Activated CD4-positive, alpha-beta T cell treated with anti-CD3 and anti-CD28 coated beads, Interleukin-2, amount 10 ng/mL, durations not matched to agents 24 days and 14 days (primary cell): ENCODE data around the gene RDX. TPM values are rescaled to one million over a fixed set of nuclear protein-coding genes. Genes with fewer than 3 reads are reported as not detected.
A peak's percentile ranks its signal among the peaks of the same experiment; 100 is the strongest.
"Not testable (repeated sequence)": the region's sequence is repeated elsewhere in the genome, so short reads cannot be mapped to it uniquely, and the experiment has no call there.

Experiments used
- DNase-seq: peaks from one replicate; pipeline ENCODE4 v3.0.0; 2022
- H3K27ac Mint-ChIP-seq: one replicate; pipeline ENCODE4 v1.8.0; 2022; ENCODE audit warnings: mild to moderate bottlenecking, mixed read lengths
- H3K27me3 Mint-ChIP-seq: one replicate; pipeline ENCODE4 v1.8.0; 2022; ENCODE audit warnings: mixed read lengths
- H3K36me3 Mint-ChIP-seq: one replicate; pipeline ENCODE4 v1.8.0; 2022; ENCODE audit warnings: low read depth, mild to moderate bottlenecking, mixed read lengths
- H3K4me1 Mint-ChIP-seq: one replicate; pipeline ENCODE4 v1.8.0; 2021; ENCODE audit warnings: mixed read lengths
- H3K4me3 Mint-ChIP-seq: one replicate; pipeline ENCODE4 v1.8.0; 2022; ENCODE audit warnings: mild to moderate bottlenecking, moderate library complexity, mixed read lengths
- H3K9me3 Mint-ChIP-seq: one replicate; pipeline ENCODE4 v1.8.0; 2021; ENCODE audit warnings: mixed read lengths
- intact Hi-C: fragments of 100-400 bp; cut with micrococcal nuclease; formaldehyde crosslinking; loops from one replicate; pipeline ENCODE4 v1.15.1; 2023
- total RNA-seq: library from RNA; stranded (reverse); gene quantifications from 2 replicates; pipeline ENCODE4 v1.2.3, GENCODE V29; 2022

Gene RDX
- total RNA-seq, 1 donor from 2014 or later = 88.4 TPM

DNA sequence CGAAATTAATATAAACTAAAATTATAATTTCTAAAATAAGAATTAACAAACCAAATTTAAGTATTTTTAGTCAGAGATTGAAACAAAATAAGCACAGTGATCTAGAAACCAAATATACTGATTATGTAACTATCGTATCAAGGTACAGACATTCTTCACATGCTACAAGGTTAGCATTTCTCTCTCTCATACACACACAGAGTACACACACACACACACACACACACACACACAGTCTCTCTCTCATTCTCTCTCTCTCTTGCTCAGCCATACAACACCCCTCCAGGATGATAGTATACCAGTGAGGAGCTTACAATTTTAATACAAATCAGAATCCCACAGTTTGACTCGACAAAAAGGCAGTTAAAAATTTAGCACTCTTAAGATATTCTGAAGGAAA, 66.0 kb downstream of the RDX start:
- intact Hi-C loops = no loop called here
- Mint-ChIP-seq H3K9me3 (no peaks in the 10 kb centered on the region), H3K4me3 (no peak overlapping the region), H3K27me3 (no peaks in the 10 kb centered on the region), H3K4me1 (peaks cover 2% of the 10 kb centered on the region), H3K27ac (no peak overlapping the region), H3K36me3 (peaks cover 64% of the 10 kb centered on the region)
- DNase-seq = no peak

DNA sequence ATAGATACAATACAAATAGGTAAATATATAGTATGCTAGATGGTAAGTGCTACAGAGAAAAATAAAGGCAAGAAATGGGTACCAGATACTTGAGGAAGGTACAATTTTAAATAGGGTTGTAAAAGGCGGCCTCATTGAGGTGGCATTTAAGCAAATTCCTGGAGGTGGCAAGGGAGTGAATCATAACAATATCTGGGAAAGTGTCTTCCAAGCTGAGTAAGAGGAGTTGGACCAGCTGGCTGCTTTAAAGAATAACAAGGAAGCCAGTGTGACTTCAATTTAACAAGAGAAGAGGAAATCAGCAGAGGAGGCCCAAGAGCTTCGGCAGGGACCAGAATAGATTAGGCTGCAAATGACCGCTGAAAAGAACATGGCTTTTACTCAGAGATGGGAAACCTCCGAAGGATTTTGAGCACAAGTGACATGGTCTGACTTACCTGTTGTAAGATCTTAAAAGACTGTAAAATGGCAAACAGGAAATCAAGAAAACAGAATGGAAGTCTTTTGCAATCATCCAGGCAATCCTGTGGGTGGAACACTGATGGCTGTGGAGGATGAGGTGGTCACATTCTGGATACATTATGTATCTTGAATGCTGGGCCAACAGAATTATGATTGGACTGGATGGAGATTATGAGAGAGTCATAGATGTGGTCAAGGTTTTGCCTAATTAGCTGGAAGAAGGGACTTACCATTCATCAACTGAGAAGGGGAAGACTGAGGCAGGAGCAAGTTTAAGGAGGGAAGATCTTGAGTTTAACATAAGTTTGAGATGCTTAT, 77.2 kb downstream of the RDX start:
- H3K27ac Mint-ChIP-seq = no peak overlapping the region
- no peak overlapping the region for H3K4me3 Mint-ChIP-seq
- H3K36me3 Mint-ChIP-seq = peaks cover 17% of the 10 kb centered on the region
- H3K4me1 Mint-ChIP-seq = peaks cover 3% of the 10 kb centered on the region
- H3K9me3 Mint-ChIP-seq = peaks cover 8% of the 10 kb centered on the region
- intact Hi-C loops = no loop called here
- DNase-seq = no peak
- H3K27me3 Mint-ChIP-seq = no peaks in the 10 kb centered on the region

DNA sequence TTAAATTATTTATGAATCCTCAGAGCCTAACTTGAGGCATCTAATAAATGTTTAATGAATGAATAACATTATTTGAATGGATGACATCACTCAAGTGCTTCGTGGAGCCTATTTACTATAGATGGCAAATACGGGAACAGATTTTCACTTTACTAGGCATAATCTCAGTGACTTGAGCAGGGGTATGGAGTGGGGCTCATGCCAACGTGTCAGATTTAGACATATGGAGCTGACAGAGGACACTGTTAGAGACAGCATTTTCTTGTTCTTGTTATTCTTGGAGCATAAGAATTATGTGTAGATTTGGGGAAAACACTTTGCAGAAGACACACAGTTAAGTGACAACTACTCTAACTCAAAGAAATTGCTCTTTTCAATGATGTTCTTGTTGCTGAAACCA, 78.5 kb downstream of the RDX start:
- Mint-ChIP-seq H3K27me3 (no peaks in the 10 kb centered on the region), H3K9me3 (peaks cover 8% of the 10 kb centered on the region), H3K36me3 (peaks cover 13% of the 10 kb centered on the region), H3K4me3 (no peak overlapping the region), H3K27ac (no peak overlapping the region), H3K4me1 (peaks cover 3% of the 10 kb centered on the region)
- intact Hi-C loops = no loop called here
- no peak for DNase-seq

DNA sequence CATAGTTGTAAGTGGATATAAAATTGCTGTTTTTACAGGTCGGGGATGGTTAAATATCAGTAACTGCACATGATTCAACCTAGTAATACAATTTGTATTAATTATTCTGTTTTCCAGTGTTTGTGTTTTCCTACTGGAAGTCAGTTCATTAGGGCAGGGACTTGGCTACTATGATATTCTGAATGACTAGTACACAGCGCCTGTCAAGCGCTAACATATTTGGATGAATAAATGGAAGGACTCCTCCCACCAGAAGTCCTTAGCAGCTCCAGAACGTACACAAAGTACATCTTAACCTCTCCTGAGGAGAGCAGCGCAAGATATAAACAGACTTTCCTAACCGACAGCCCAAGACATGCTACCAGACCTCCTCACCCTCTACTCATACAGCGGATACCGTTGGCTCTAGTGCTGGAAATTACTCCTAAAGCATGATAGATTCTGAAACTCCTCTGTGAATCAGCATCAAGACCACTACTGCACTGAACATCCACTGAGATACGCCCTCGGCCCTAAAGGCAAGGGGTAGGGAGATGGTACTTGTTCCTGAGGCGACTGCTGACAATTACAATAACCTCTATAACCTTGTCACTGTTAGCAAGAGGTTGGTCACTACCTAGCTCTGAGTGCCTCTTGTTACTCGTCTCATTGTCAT, 79.1 kb downstream of the RDX start:
- Mint-ChIP-seq H3K9me3 (peaks cover 8% of the 10 kb centered on the region), H3K27me3 (no peaks in the 10 kb centered on the region), H3K4me3 (no peak overlapping the region), H3K4me1 (peaks cover 3% of the 10 kb centered on the region), H3K36me3 (peaks cover 13% of the 10 kb centered on the region), H3K27ac (no peak overlapping the region)
- no peak for DNase-seq
- intact Hi-C loops = no loop called here

DNA sequence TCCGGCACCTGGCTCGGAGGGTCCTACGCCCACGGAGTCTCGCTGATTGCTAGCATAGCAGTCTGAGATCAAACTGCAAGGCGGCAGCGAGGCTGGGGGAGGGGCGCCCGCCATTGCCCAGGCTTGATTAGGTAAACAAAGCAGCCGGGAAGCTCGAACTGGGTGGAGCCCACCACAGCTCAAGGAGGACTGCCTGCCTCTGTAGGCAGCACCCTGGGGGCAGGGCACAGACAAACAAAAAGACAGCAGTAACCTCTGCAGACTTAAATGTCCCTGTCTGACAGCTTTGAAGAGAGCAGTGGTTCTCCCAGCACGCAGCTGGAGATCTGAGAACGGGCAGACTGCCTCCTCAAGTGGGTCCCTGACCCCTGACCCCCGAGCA, 87.1 kb downstream of the RDX start:
- not testable (repeated sequence) for H3K9me3 Mint-ChIP-seq, H3K27ac Mint-ChIP-seq, H3K4me1 Mint-ChIP-seq, H3K36me3 Mint-ChIP-seq, H3K27me3 Mint-ChIP-seq
- H3K4me3 Mint-ChIP-seq = peak overlapping the region; percentile 76
- intact Hi-C loops = loop anchor here (5.0 kb wide), 1 partner anchor 38 kb away; no protein-coding TSS in a partner anchor
- peak; percentile 66 for DNase-seq

DNA sequence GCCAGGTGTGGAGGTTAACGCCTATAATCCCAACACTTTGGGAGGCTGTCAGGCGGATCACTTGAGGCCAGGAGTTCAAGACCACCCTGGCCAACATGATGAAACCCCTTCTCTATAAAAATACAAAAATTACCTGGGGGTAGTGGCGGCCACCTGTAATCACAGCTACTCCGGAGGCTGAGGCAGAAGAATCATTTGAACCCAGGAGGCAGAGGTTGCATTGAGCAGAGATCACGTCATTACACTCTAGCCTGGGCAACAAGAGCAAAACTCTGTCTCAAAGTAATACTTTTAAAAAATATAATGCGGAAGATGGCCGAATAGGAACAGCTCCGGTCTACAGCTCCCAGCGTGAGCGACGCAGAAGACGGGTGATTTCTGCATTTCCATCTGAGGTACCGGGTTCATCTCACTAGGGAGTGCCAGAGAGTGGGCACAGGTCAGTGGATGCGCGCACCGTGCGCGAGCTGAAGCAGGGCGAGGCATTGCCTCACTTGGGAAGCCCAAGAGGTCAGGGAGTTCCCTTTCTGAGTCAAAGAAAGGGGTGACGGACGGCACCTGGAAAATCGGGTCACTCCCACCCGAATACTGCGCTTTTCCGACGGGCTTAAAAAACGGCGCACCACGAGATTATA, 87.6 kb downstream of the RDX start:
- intact Hi-C loops = loop anchor here (5.0 kb wide), 1 partner anchor 39 kb away; no protein-coding TSS in a partner anchor
- H3K9me3 Mint-ChIP-seq, H3K27me3 Mint-ChIP-seq, H3K36me3 Mint-ChIP-seq, H3K4me1 Mint-ChIP-seq: not testable (repeated sequence)
- peak overlapping the region; percentile 76 for H3K4me3 Mint-ChIP-seq
- peak overlapping the region; percentile 58 for H3K27ac Mint-ChIP-seq
- peak; percentile 72 for DNase-seq

DNA sequence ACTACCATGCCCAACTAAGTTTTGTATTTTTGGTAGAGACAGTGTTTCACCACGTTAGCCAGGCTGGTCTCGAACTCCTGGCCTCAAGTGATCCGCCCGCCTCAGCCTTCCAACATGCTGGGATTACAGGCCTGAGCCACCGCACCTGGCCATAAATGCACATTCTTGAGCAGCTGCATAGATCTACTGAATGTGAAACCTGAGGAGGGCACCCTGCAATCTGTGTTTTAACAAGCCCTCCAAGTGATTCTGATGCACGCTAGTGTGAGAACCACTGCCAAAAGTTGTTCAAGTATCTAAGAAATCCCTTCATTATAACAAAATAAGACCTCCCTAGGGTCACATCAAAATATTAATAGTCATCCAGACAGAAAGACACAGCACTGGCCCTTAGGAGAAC, 89.3 kb downstream of the RDX start:
- intact Hi-C loops = loop anchor here (5.0 kb wide), 1 partner anchor 40 kb away; no protein-coding TSS in a partner anchor

DNA sequence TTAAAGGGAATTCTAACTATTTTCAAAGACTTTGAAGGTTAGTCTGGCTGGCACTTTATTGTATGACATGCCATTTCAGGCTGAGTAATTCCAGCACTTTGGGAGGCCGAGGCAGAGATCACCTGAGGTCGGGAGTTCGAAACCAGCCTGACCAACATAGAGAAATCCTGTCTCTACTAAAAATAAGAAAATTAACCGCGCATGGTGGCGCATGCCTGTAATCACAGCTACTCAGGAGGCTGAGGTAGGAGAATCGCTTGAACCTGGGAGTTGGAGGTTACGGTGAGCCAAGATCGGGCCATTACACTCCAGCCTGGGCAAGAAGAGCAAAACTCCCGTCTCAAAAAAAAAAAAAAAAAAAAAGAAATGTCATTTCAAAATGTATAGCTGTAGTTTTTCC, 95.6 kb downstream of the RDX start:
- no peak overlapping the region for H3K27ac Mint-ChIP-seq
- H3K9me3 Mint-ChIP-seq = no peaks in the 10 kb centered on the region
- peaks cover 3% of the 10 kb centered on the region for H3K4me1 Mint-ChIP-seq
- intact Hi-C loops = loop anchor here (1.0 kb wide), 3 partner anchors 175 to 1029 kb away; no protein-coding TSS in a partner anchor
- DNase-seq = no peak
- no peak overlapping the region for H3K4me3 Mint-ChIP-seq
- no peaks in the 10 kb centered on the region for H3K36me3 Mint-ChIP-seq
- H3K27me3 Mint-ChIP-seq = peaks cover 4% of the 10 kb centered on the region

More for the DNA sequence above, 89.3 kb downstream of the RDX start:
- H3K4me1 Mint-ChIP-seq = no peaks in the 10 kb centered on the region
- H3K27me3 Mint-ChIP-seq = peaks cover 4% of the 10 kb centered on the region
- no peaks in the 10 kb centered on the region for H3K9me3 Mint-ChIP-seq
- peak; percentile 49 for DNase-seq
- H3K27ac Mint-ChIP-seq = no peak overlapping the region
- H3K36me3 Mint-ChIP-seq = no peaks in the 10 kb centered on the region
- H3K4me3 Mint-ChIP-seq = no peak overlapping the region

DNA sequence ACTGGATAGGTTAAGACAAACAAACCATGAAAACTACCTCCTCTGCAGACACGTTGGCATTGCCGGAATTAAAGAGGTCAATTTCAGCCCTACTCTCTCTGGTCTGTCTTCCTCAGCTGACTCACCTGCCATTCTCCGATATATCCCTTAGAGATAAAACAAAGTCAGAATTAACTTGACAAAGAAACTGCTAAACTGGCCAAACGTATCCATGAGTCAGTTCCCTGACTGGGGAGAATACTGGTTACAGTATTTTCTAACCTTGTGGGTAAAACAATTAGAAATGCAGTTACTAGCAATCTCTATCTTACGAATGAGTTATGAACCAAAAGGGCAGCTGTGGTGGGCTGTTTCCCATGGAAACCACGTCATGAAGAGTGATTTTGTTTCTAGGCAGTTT, 96.2 kb downstream of the RDX start:
- H3K27ac Mint-ChIP-seq = no peak overlapping the region
- H3K27me3 Mint-ChIP-seq = peaks cover 10% of the 10 kb centered on the region
- no peak overlapping the region for H3K4me3 Mint-ChIP-seq
- intact Hi-C loops = no loop called here
- peaks cover 3% of the 10 kb centered on the region for H3K4me1 Mint-ChIP-seq
- no peak for DNase-seq
- H3K9me3 Mint-ChIP-seq = no peaks in the 10 kb centered on the region
- no peaks in the 10 kb centered on the region for H3K36me3 Mint-ChIP-seq

DNA sequence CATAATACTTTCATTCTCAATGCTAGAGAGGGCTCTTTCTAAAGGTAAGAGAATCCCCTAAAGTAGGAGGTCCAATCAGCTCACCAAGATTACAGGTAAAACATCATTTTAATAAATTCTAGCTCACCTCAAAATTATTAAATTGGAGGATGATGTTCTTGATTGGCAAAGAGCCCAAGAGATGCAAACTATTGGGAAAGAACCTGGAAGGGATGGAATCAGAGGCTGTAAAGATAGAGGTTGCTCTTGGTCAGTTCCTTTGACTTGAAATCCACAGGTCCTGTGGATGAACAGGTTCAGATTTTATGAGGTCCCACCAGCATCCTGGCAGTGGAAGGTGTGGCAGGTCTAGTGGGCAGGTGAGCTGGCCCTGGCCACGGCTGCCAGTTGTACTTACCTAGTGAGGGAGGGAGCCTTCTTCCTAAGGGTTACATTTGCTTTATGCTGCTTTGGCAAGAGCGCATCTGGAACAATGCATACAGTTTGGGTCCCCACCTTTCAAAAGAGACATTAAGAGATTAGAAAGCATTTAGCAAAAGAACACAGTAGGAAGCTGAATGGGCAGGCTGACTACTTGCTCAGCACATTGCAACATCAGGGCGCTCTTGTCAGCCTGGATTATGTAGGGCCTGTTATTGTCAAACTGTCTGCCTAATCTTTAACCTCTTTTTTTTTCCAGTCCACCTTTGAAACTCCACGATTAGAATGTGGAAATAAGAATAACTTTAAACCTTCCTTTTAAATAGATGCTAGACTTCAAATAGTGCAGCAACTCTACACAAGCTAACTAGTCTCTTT, 97.0 kb downstream of the RDX start:
- Mint-ChIP-seq H3K27ac (no peak overlapping the region), H3K36me3 (no peaks in the 10 kb centered on the region), H3K9me3 (no peaks in the 10 kb centered on the region), H3K4me3 (no peak overlapping the region), H3K4me1 (peaks cover 3% of the 10 kb centered on the region), H3K27me3 (peaks cover 11% of the 10 kb centered on the region)
- no peak for DNase-seq
- intact Hi-C loops = loop anchor here (10.0 kb wide), 1 partner anchor 1245 kb away; no protein-coding TSS in a partner anchor

DNA sequence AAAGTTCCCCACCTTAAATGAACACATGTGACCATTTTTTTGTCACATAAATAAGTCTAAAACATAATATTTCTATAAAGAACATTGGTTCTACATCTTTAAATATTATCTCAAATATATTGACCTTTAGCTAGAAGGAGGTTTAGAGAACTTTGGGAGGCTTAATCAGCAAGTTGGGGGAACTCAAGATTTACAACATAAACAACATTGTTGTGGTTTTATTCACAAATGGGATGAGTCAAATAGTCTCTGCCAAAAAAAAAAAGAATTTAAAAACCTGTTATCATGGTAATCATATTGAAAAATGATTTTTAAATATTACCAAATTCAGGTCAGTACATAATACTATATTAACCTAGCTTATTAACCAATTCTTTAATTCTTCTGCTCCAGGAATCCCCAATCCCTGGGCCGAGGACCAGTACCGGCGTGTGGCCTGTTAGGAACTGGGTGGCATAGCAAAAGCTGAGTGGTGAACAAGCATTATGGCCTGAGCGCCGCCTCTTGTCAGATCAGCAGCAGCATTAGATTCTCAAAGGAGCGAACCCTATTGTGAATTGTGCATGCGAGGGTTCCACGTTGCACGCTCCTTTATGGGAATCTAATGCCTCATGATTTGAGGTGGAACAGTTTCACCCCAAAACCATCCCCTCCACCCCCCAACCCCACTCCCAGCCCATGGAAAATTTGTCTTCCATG, 98.2 kb downstream of the RDX start:
- H3K27ac Mint-ChIP-seq = no peak overlapping the region
- DNase-seq = no peak
- H3K4me3 Mint-ChIP-seq = no peak overlapping the region
- no peaks in the 10 kb centered on the region for H3K9me3 Mint-ChIP-seq
- H3K27me3 Mint-ChIP-seq = peaks cover 17% of the 10 kb centered on the region
- no peaks in the 10 kb centered on the region for H3K36me3 Mint-ChIP-seq
- peaks cover 3% of the 10 kb centered on the region for H3K4me1 Mint-ChIP-seq
- intact Hi-C loops = loop anchor here (10.0 kb wide), 1 partner anchor 1247 kb away; no protein-coding TSS in a partner anchor

DNA sequence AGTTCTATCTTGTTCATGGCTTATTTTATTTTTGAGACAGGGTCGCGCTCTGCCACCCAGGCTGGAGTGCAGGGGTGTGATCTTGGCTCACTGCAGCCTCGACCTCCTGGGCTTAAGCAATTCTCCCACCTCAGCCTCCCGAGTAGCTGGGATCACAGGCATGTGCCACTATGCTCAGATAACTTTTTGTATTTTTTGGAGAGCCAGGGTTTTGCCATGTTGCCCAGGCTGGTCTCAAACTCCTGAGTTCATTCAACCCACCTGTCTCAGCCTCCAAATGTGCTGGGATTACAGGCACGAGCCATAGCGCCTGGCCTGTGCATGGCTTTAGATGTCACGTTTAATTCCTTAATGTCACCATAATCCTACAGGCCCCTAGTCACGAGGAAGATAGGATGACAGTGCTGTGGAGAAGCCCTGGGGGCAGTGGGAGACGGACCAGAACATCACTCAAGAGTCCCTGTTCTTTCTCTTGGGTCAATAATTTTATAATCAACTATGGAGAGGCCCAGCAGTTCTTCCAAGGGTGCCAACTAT, 99.5 kb downstream of the RDX start:
- H3K9me3 Mint-ChIP-seq = peaks cover 3% of the 10 kb centered on the region
- peaks cover 16% of the 10 kb centered on the region for H3K4me1 Mint-ChIP-seq
- no peak for DNase-seq
- H3K4me3 Mint-ChIP-seq = no peak overlapping the region
- H3K27ac Mint-ChIP-seq = no peak overlapping the region
- peaks cover 23% of the 10 kb centered on the region for H3K27me3 Mint-ChIP-seq
- intact Hi-C loops = loop anchor here (10.0 kb wide), 1 partner anchor 1248 kb away; no protein-coding TSS in a partner anchor
- no peaks in the 10 kb centered on the region for H3K36me3 Mint-ChIP-seq
